ENCODE results near the gene USP11.

USP11 gene

DNA sequence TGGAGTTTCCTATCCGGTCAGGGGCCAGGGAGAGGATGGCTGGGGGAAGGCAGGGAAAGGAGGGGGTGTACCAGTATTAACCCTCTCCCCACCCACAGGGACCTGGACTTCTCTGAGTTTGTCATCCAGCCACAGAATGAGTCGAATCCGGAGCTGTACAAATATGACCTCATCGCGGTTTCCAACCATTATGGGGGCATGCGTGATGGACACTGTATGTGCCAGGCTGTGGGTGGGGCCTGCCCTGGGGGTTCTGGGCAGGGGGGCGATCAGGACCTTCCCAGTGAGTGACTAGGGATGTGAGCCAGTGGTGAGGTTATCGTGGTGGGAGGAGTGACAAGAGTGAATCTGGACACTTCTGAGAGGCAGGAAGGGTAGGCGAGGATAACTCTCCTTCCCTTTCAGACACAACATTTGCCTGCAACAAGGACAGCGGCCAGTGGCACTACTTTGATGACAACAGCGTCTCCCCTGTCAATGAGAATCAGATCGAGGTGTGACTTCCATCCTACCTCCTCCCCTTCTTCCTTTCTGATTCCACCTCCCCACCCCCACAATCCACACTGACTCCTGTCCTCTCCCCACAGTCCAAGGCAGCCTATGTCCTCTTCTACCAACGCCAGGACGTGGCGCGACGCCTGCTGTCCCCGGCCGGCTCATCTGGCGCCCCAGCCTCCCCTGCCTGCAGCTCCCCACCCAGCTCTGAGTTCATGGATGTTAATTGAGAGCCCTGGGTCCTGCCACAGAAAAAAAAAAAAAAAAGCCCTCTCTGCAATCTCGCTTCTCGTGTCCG lies 14.6 kb downstream of the USP11 start:
- Histone ChIP-seq H3F3A (ENCODE audit: insufficient read depth, low read length) (no peaks in the 10 kb centered on the region), H3K4me2 (ENCODE audit: low read length) (no peak overlapping the region), H3K4me1 (ENCODE audit: insufficient read depth, low read length, severe bottlenecking) (no peaks in the 10 kb centered on the region), H2AFZ (ENCODE audit: low read length) (no peak overlapping the region), H3K27me3 (ENCODE audit: insufficient read depth, low read length) (no peaks in the 10 kb centered on the region), H3K9me3 (ENCODE audit: low read length) (no peaks in the 10 kb centered on the region), H3K36me3 (ENCODE audit: insufficient read depth, low read length) (peaks cover 41% of the 10 kb centered on the region), H3K4me3 (ENCODE audit: low read depth, low read length, poor library complexity, severe bottlenecking) (no peak overlapping the region), H3K27ac (ENCODE audit: low read depth, low read length, poor library complexity, severe bottlenecking) (no peak overlapping the region), H3K9me2 (ENCODE audit: low read depth, low read length) (no peaks in the 10 kb centered on the region), H3K79me2 (ENCODE audit: insufficient read depth, low read length) (no peaks in the 10 kb centered on the region), H3K9ac (ENCODE audit: low read length) (no peak overlapping the region), H4K20me1 (ENCODE audit: insufficient read depth, low read length) (no peaks in the 10 kb centered on the region)
- no peak for TF ChIP-seq EZH2 (IDR thresholded peaks at IDR 0.05; ENCODE audit: borderline replicate concordance, low read length)
- TF ChIP-seq CTCF (IDR thresholded peaks at IDR 0.05; ENCODE audit: low read length) = no peak

GRCh38 chrX:47247999-47248320 lies 15.2 kb downstream of the USP11 start:
- Histone ChIP-seq H3K9me3 (ENCODE audit: low read length) (no peaks in the 10 kb centered on the region), H3K27me3 (ENCODE audit: insufficient read depth, low read length) (no peaks in the 10 kb centered on the region), H3K9ac (ENCODE audit: low read length) (no peak overlapping the region)

GRCh38 chrX:47248576-47248975 lies 15.8 kb downstream of the USP11 start:
- Histone ChIP-seq H3K9me2 (ENCODE audit: low read depth, low read length) (no peaks in the 10 kb centered on the region), H3K4me1 (ENCODE audit: insufficient read depth, low read length, severe bottlenecking) (no peaks in the 10 kb centered on the region), H3F3A (ENCODE audit: insufficient read depth, low read length) (no peaks in the 10 kb centered on the region), H3K79me2 (ENCODE audit: insufficient read depth, low read length) (no peaks in the 10 kb centered on the region), H4K20me1 (ENCODE audit: insufficient read depth, low read length) (no peaks in the 10 kb centered on the region), H3K4me3 (ENCODE audit: low read depth, low read length, poor library complexity, severe bottlenecking) (no peak overlapping the region), H3K9me3 (ENCODE audit: low read length) (no peaks in the 10 kb centered on the region), H3K27ac (ENCODE audit: low read depth, low read length, poor library complexity, severe bottlenecking) (no peak overlapping the region), H3K36me3 (ENCODE audit: insufficient read depth, low read length) (peaks cover 34% of the 10 kb centered on the region), H3K9ac (ENCODE audit: low read length) (no peak overlapping the region), H3K4me2 (ENCODE audit: low read length) (no peak overlapping the region), H3K27me3 (ENCODE audit: insufficient read depth, low read length) (no peaks in the 10 kb centered on the region), H2AFZ (ENCODE audit: low read length) (no peak overlapping the region)
- TF ChIP-seq CTCF (IDR thresholded peaks at IDR 0.05; ENCODE audit: low read length) (no peak), EZH2 (IDR thresholded peaks at IDR 0.05; ENCODE audit: borderline replicate concordance, low read length) (no peak)

More at GRCh38 chrX:47247999-47248320, 15.2 kb downstream of the USP11 start:
- Histone ChIP-seq H4K20me1 (ENCODE audit: insufficient read depth, low read length) (no peaks in the 10 kb centered on the region), H3K27ac (ENCODE audit: low read depth, low read length, poor library complexity, severe bottlenecking) (no peak overlapping the region), H3K4me3 (ENCODE audit: low read depth, low read length, poor library complexity, severe bottlenecking) (no peak overlapping the region), H3K4me1 (ENCODE audit: insufficient read depth, low read length, severe bottlenecking) (no peaks in the 10 kb centered on the region), H2AFZ (ENCODE audit: low read length) (no peak overlapping the region), H3K4me2 (ENCODE audit: low read length) (no peak overlapping the region), H3F3A (ENCODE audit: insufficient read depth, low read length) (no peaks in the 10 kb centered on the region), H3K36me3 (ENCODE audit: insufficient read depth, low read length) (peaks cover 37% of the 10 kb centered on the region), H3K9me2 (ENCODE audit: low read depth, low read length) (no peaks in the 10 kb centered on the region), H3K79me2 (ENCODE audit: insufficient read depth, low read length) (no peaks in the 10 kb centered on the region)
- TF ChIP-seq CTCF (IDR thresholded peaks at IDR 0.05; ENCODE audit: low read length) (no peak), EZH2 (IDR thresholded peaks at IDR 0.05; ENCODE audit: borderline replicate concordance, low read length) (no peak)
